H1 (cell line): ENCODE results near the gene ZNF839. TPM values are rescaled to one million over a fixed set of nuclear protein-coding genes. Genes with fewer than 3 reads are reported as not detected.

Experiments used
- CTCF ChIA-PET: fragments of 300-600 bp; sonication (Branson Sonifier 250); formaldehyde crosslinking; loops from one replicate; lab custom pipeline; 2021; ENCODE audit not compliant: partially characterized antibody; lab: Charles Lee
- POLR2A ChIA-PET: fragments of 300-600 bp; sonication (Branson Sonifier 250); formaldehyde crosslinking; loops from one replicate; lab custom pipeline; 2021; ENCODE audit warnings: inconsistent platforms; ENCODE audit not compliant: partially characterized antibody; lab: Charles Lee
- DNase-seq, 2 experiments: peaks; one replicate each; pipeline versions ENCODE4 v3.0.0 to v3.0.0-alpha.2; 2010 to 2022; ENCODE audit warnings: low spot score in 2 of 2, low read depth in 1 of 2, mixed read lengths in 1 of 2
- FAIRE-seq: peaks from 2 replicates; lab custom pipeline; 2011; peaks lifted over from hg19 to GRCh38; lab: Jason Lieb, UNC
- H2AFZ ChIP-seq: 2 replicates; pipeline ENCODE4 v1.8.1; 2012; ENCODE audit warnings: low read length, inconsistent platforms
- H2AK5ac ChIP-seq: 2 replicates; pipeline ENCODE4 v1.6.1; 2013; ENCODE audit warnings: low read depth, low read length
- H2BK120ac ChIP-seq: replicated peaks from 2 replicates; pipeline ENCODE3; 2013; ENCODE audit warnings: low read depth, low read length, inconsistent platforms
- H2BK12ac ChIP-seq: 2 replicates; pipeline ENCODE4 v1.6.1; 2013; ENCODE audit warnings: low read depth, low read length
- H2BK15ac ChIP-seq: 2 replicates; pipeline ENCODE4 v1.6.1; 2013; ENCODE audit warnings: low read length
- H2BK20ac ChIP-seq: 2 replicates; pipeline ENCODE4 v1.6.1; 2013; ENCODE audit warnings: low read length
- H2BK5ac ChIP-seq: 2 replicates; pipeline ENCODE4 v1.6.1; 2013; ENCODE audit warnings: low read depth, low read length
- H3K14ac ChIP-seq: 2 replicates; pipeline ENCODE4 v1.6.1; 2013; ENCODE audit warnings: inconsistent platforms; ENCODE audit not compliant: insufficient read length
- H3K18ac ChIP-seq: 2 replicates; pipeline ENCODE4 v1.6.1; 2013; ENCODE audit warnings: low read length; ENCODE audit errors: extremely low read depth
- H3K23ac ChIP-seq: 2 replicates; pipeline ENCODE4 v1.6.1; 2013; ENCODE audit warnings: inconsistent platforms; ENCODE audit not compliant: insufficient read length
- H3K23me2 ChIP-seq: 2 replicates; pipeline ENCODE4 v1.6.1; 2013; ENCODE audit warnings: low read depth, low read length
- H3K27ac ChIP-seq: 2 replicates; pipeline ENCODE4 v1.6.1; 2011; ENCODE audit warnings: low read depth, low read length, inconsistent platforms
- H3K27me3 ChIP-seq, 4 experiments: replicated peaks in 1 of 4; 1 replicate in 1 of 4; 2 replicates in 3 of 4; pipeline versions ENCODE4 v1.6.1 to v1.8.1; 2011 to 2013; ENCODE audit warnings: low read length in 3 of 4, mild to moderate bottlenecking in 3 of 4, inconsistent platforms in 2 of 4, mixed read lengths in 2 of 4, moderate library complexity in 1 of 4; ENCODE audit not compliant: control insufficient read depth in 3 of 4, insufficient read depth in 3 of 4; ENCODE audit errors: extremely low read depth in 1 of 4
- H3K36me3 ChIP-seq, 4 experiments: 2 replicates each; pipeline versions ENCODE4 v1.6.1 to v1.8.1; 2011 to 2013; ENCODE audit warnings: mild to moderate bottlenecking in 4 of 4, low read length in 3 of 4, moderate library complexity in 2 of 4, control low read depth in 1 of 4, inconsistent platforms in 1 of 4; ENCODE audit not compliant: insufficient read depth in 4 of 4, control insufficient read depth in 2 of 4
- H3K4ac ChIP-seq: replicated peaks from 2 replicates; pipeline ENCODE3; 2013; ENCODE audit warnings: low read length, low read depth, mixed read lengths, inconsistent platforms; ENCODE audit not compliant: insufficient read length
- H3K4me1 ChIP-seq, 4 experiments: replicated peaks in 1 of 4; 1 replicate in 1 of 4; 2 replicates in 3 of 4; pipeline versions ENCODE4 v1.6.1 to v1.8.1; 2011 to 2013; ENCODE audit warnings: low read length in 3 of 4, inconsistent platforms in 2 of 4, mixed read lengths in 1 of 4; ENCODE audit not compliant: insufficient read depth in 4 of 4, control insufficient read depth in 3 of 4
- H3K4me2 ChIP-seq, 2 experiments: 2 replicates each; pipeline versions ENCODE4 v1.6.1 to v1.8.1; 2011 to 2013; ENCODE audit warnings: low read depth in 2 of 2, low read length in 2 of 2, control low read depth in 1 of 2, inconsistent platforms in 1 of 2, mild to moderate bottlenecking in 1 of 2; ENCODE audit not compliant: insufficient read depth in 1 of 2
- H3K4me3 ChIP-seq, 4 experiments: fragments of 200-600, 300-600 bp in 1 of 4; sonication (generic), shearing (Covaris generic), sonication (Bioruptor Twin) in 1 of 4; 2 replicates each; pipeline versions ENCODE4 v1.5.1 to v1.8.1; 2011 to 2016; ENCODE audit warnings: low read length in 4 of 4, low read depth in 3 of 4, control low read depth in 2 of 4, inconsistent platforms in 2 of 4, mild to moderate bottlenecking in 2 of 4, mixed read lengths in 1 of 4, moderate library complexity in 1 of 4; ENCODE audit not compliant: insufficient read depth in 2 of 4; ENCODE audit errors: extremely low read depth in 1 of 4
- H3K56ac ChIP-seq: replicated peaks from 2 replicates; pipeline ENCODE3; 2013; ENCODE audit warnings: low read depth, mild to moderate bottlenecking, mixed read lengths, low read length, inconsistent platforms; ENCODE audit not compliant: insufficient read length
- H3K79me1 ChIP-seq: 2 replicates; pipeline ENCODE4 v1.6.1; 2013; ENCODE audit warnings: low read depth, low read length, control low read depth
- H3K79me2 ChIP-seq, 2 experiments: 2 replicates each; pipeline versions ENCODE4 v1.6.1 to v1.8.1; 2012 to 2013; ENCODE audit warnings: low read length in 2 of 2, mild to moderate bottlenecking in 2 of 2, inconsistent platforms in 1 of 2; ENCODE audit not compliant: insufficient read depth in 2 of 2, control insufficient read depth in 1 of 2
- H3K9ac ChIP-seq, 4 experiments: replicated peaks in 1 of 4; 1 replicate in 1 of 4; 2 replicates in 3 of 4; pipeline versions ENCODE4 v1.6.1 to v1.8.1; 2011 to 2013; ENCODE audit warnings: low read depth in 3 of 4, low read length in 3 of 4, control low read depth in 2 of 4, mild to moderate bottlenecking in 2 of 4, moderate library complexity in 2 of 4, inconsistent platforms in 1 of 4; ENCODE audit errors: extremely low read depth in 1 of 4
- H3K9me3 ChIP-seq, 2 experiments: 2 replicates each; pipeline versions ENCODE4 v1.6.1 to v1.8.1; 2012 to 2013; ENCODE audit warnings: mild to moderate bottlenecking in 2 of 2, moderate library complexity in 2 of 2, control low read depth in 1 of 2, inconsistent platforms in 1 of 2, low read depth in 1 of 2, low read length in 1 of 2, mixed read lengths in 1 of 2; ENCODE audit not compliant: insufficient read depth in 2 of 2
- H4K20me1 ChIP-seq, 2 experiments: replicated peaks in 1 of 2; 2 replicates each; pipeline versions ENCODE3 to v1.8.1; 2011 to 2013; ENCODE audit warnings: inconsistent platforms in 2 of 2, low read length in 2 of 2, mild to moderate bottlenecking in 1 of 2; ENCODE audit not compliant: insufficient read depth in 2 of 2, control insufficient read depth in 1 of 2
- H4K5ac ChIP-seq: 2 replicates; pipeline ENCODE4 v1.6.1; 2013; ENCODE audit warnings: low read length, low read depth, mixed read lengths, inconsistent platforms; ENCODE audit not compliant: insufficient read length
- H4K8ac ChIP-seq: 2 replicates; pipeline ENCODE4 v1.8.0; 2013; ENCODE audit warnings: mild to moderate bottlenecking, moderate library complexity, low read length, inconsistent platforms; ENCODE audit not compliant: insufficient read depth; ENCODE audit errors: extremely low read depth
- H4K91ac ChIP-seq: replicated peaks from 2 replicates; pipeline ENCODE3; 2013; ENCODE audit warnings: low read length, mixed read lengths, inconsistent platforms; ENCODE audit not compliant: insufficient read length
- CHD1 ChIP-seq: IDR thresholded peaks from 2 replicates; pipeline ENCODE4 v1.6.1; 2012; ENCODE audit warnings: low read depth, low read length, improper control_type of control experiment
- GTF2F1 ChIP-seq: IDR thresholded peaks from 2 replicates; pipeline ENCODE4 v1.6.1; 2012; ENCODE audit warnings: low read depth, low read length, improper control_type of control experiment, borderline replicate concordance
- JUN ChIP-seq: IDR thresholded peaks from 2 replicates; pipeline ENCODE4 v1.6.1; 2011; ENCODE audit warnings: low read depth, mild to moderate bottlenecking, improper control_type of control experiment, low read length
- NRF1 ChIP-seq: IDR thresholded peaks from 2 replicates; pipeline ENCODE4 v1.6.1; 2011; ENCODE audit warnings: mild to moderate bottlenecking, low read depth, low read length, improper control_type of control experiment
- PHF8 ChIP-seq: fragments of 200-600 bp; sonication (generic); conservative IDR thresholded peaks from 2 replicates; pipeline ENCODE4 v1.7.1; 2012; ENCODE audit warnings: low read depth, mild to moderate bottlenecking, inconsistent platforms, low read length, moderate library complexity
- POLR2A ChIP-seq, 2 experiments: IDR thresholded peaks; 1 replicate in 1 of 2; 2 replicates in 1 of 2; pipeline ENCODE4 v1.6.1; 2011; ENCODE audit warnings: low read depth in 2 of 2, low read length in 2 of 2, mild to moderate bottlenecking in 2 of 2; ENCODE audit errors: control extremely low read depth in 1 of 2
- RAD21 ChIP-seq, 2 experiments: IDR thresholded peaks in 1 of 2; conservative IDR thresholded peaks in 1 of 2; 2 replicates each; pipeline ENCODE4 v1.6.1; 2011; ENCODE audit warnings: low read depth in 2 of 2, low read length in 2 of 2, improper control_type of control experiment in 1 of 2, inconsistent platforms in 1 of 2, mild to moderate bottlenecking in 1 of 2, moderate library complexity in 1 of 2
- SAP30 ChIP-seq: fragments of 300-600 bp; sonication (generic); IDR thresholded peaks from 2 replicates; pipeline ENCODE4 v1.7.1; 2012; ENCODE audit warnings: low read length, moderate library complexity, mild to moderate bottlenecking, inconsistent platforms; ENCODE audit not compliant: insufficient read depth, insufficient replicate concordance
- SIRT6 ChIP-seq: IDR thresholded peaks from one replicate; pipeline ENCODE4 v1.7.1; 2012; ENCODE audit warnings: low read length, inconsistent platforms
- SIX5 ChIP-seq: IDR thresholded peaks from 2 replicates; pipeline ENCODE4 v1.6.1; 2011; ENCODE audit warnings: mild to moderate bottlenecking, low read depth, low read length
- SP1 ChIP-seq: IDR thresholded peaks from 2 replicates; pipeline ENCODE4 v1.6.1; 2011; ENCODE audit warnings: low read depth, low read length
- TEAD4 ChIP-seq: IDR thresholded peaks from 2 replicates; pipeline ENCODE4 v1.6.1; 2012; ENCODE audit warnings: low read depth, low read length, inconsistent platforms, mixed read lengths
- YY1 ChIP-seq: IDR thresholded peaks from 2 replicates; pipeline ENCODE4 v1.6.1; 2011; ENCODE audit warnings: low read depth, mild to moderate bottlenecking, low read length
- WGBS, 2 experiments: shearing (Covaris generic) in 1 of 2; methylation state at CpG; one replicate each; pipeline versions ENCODE4 v1.1.6 to v1.1.7; 2013 to 2015; ENCODE audit warnings: low lambda C conversion rate in 2 of 2, mixed read lengths in 2 of 2, inconsistent platforms in 1 of 2, low coverage in 1 of 2, missing lambda C conversion rate in 1 of 2; ENCODE audit not compliant: insufficient replicate concordance in 2 of 2, insufficient coverage in 1 of 2, insufficient read length in 1 of 2; ENCODE audit errors: extremely low coverage in 1 of 2, missing lambda C conversion rate in 1 of 2; 5-methylcytosine and 5-hydroxymethylcytosine counted together
- polyA plus RNA-seq, 7 experiments: library from polyadenylated mRNA; depleted of rRNA in 3 of 7; stranded (reverse) in 5 of 7; unstranded in 2 of 7; fragments of >200 nt in 5 of 7; fragments of 200-250 nt in 2 of 7; gene quantifications; 1 replicate in 5 of 7; 2 replicates in 1 of 7; 4 replicates in 1 of 7; pipeline versions ENCODE4 v1.2.1 to v1.2.3, GENCODE V29; 2011 to 2013; ENCODE audit warnings: missing spikeins in 2 of 7, mixed read lengths in 2 of 7
- total RNA-seq: library from RNA; stranded (reverse); fragmentation: NEBNext Ultra II Directional; extraction: Animal tissue kit (Norgen Biotek cat#: 25700); gene quantifications from 2 replicates; pipeline ENCODE4 v1.2.1, GENCODE V29; 2021

ZNF839 gene
- total and polyA plus RNA-seq, 2 of the 8 experiments (the other 6 are each of a cell fraction or from before 2014, with no cell fraction given), result 8.1 to 9.4 TPM

- ChIA-PET POLR2A (no interaction called here), CTCF (interaction anchor here (0.8 to 2.0 kb wide), 4 partner anchors 9 to 75 kb away, joined by 3 to 8 read pairs (median 4); no protein-coding TSS in a partner anchor)
- Histone ChIP-seq H3K23me2 (no peaks in the 10 kb centered on the region), H4K91ac (no peak overlapping the region), H2AK5ac (no peak overlapping the region), H2AFZ (no peak overlapping the region), H3K4me3 (no peak overlapping the region), H4K5ac (no peak overlapping the region), H2BK120ac (no peak overlapping the region), H3K9ac (no peak overlapping the region), H3K4me2 (no peak overlapping the region), H3K4me1 (no peaks in the 10 kb centered on the region), H3K18ac (no peak overlapping the region), H2BK15ac (no peak overlapping the region), H2BK12ac (no peak overlapping the region), H3K56ac (no peak overlapping the region), H3K9me3 (0 out of 4 replicates have a peak, but pooled peaks cover 0 to 2% of the 10 kb centered on the region in 2 experiments), H3K79me2 (no peaks in the 10 kb centered on the region), H3K4ac (no peak overlapping the region), H3K27me3 (no peaks in the 10 kb centered on the region), H3K27ac (no peak overlapping the region), H3K23ac (no peak overlapping the region), H4K20me1 (no peaks in the 10 kb centered on the region), H2BK5ac (no peak overlapping the region), H2BK20ac (no peak overlapping the region), H3K79me1 (no peaks in the 10 kb centered on the region), H4K8ac (no peak overlapping the region), H3K36me3 (no peaks in the 10 kb centered on the region), H3K14ac (no peak overlapping the region)
- WGBS, 2 experiments, result 77% methylated on average over 2 of the region's 2 CpGs; no CpG with 5 or more reads in 1 of the 2 experiments
- FAIRE-seq (no peak), DNase-seq (no peak)
- TF ChIP-seq GTF2F1, result no peak
- TF ChIP-seq SAP30, result no peak
- no peak for TF ChIP-seq YY1
- no peak for TF ChIP-seq POLR2A (IDR thresholded peaks at IDR 0.05; ENCODE audit: control extremely low read depth in 1 of 2, low read depth in 2 of 2, low read length in 2 of 2)
- no peak for TF ChIP-seq NRF1
- TF ChIP-seq SIRT6, result no peak
- TF ChIP-seq RAD21 (IDR thresholded peaks at IDR 0.05 in 1 of 2, conservative IDR thresholded peaks at IDR 0.05 in 1 of 2; ENCODE audit: low read depth in 2 of 2, low read length in 2 of 2), result no peak
- no peak for TF ChIP-seq TEAD4
- no peak for TF ChIP-seq JUN
- TF ChIP-seq SIX5, result no peak
- no peak for TF ChIP-seq PHF8
- no peak for TF ChIP-seq SP1
- TF ChIP-seq CHD1, result no peak
Measured at GRCh38 chr14:102283631-102284129, 35.9 kb upstream of the ZNF839 start.
